ENCODE results near the gene IP6K3. TPM values are rescaled to one million over a fixed set of nuclear protein-coding genes. Genes with fewer than 3 reads are reported as not detected.

The IP6K3 gene
- total RNA-seq, 1 experiment from 2014 or later: not detected

DNA sequence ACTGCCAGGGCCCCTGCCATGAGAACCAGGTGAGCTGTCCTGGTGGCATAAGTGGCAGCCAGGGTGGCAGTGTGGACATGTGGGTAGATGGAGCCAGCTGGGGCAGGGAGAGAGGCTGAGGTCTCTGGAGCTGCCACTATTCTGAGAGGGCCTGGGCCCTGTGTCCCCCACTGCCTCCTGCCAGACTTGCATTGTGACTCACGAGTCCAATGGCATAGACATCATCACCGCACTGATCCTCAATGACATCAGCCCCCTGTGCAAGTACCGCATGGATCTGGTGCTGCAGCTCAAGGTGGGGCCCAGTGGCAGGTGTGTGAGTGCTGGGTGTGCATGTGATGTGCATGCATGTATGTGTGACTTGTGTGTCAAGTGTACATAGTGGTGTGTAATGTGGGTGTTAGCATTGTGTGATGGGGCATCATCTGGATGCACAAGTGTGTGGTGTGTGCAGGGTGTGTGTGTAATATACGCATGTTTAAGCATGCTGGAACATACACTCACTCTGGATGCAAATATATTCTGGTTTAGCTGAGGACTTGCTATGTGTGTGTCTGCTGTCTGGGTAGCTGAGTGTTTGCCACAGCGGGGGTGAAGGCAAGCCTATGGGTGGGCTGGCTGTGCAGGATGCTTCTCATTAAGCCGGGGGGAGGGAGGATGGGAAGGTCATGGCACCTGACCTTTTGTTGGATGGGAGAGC is 60.3 kb downstream of the IP6K3 start:
- Histone ChIP-seq H3K4me1 (ENCODE audit: insufficient read depth, low read length, poor library complexity, severe bottlenecking) (no peaks in the 10 kb centered on the region), H3K9me3 (ENCODE audit: low read depth, low read length, poor library complexity, severe bottlenecking) (no peaks in the 10 kb centered on the region), H3K4me3 (ENCODE audit: low read depth, low read length, poor library complexity, severe bottlenecking) (no peak overlapping the region), H3K27me3 (replicated peaks; ENCODE audit: insufficient read depth, low read depth, low read length, poor library complexity) (no peaks in the 10 kb centered on the region), H3K36me3 (ENCODE audit: insufficient read depth, low read length, poor library complexity, severe bottlenecking) (peaks cover 28% of the 10 kb centered on the region), H3K27ac (ENCODE audit: low read depth, low read length, poor library complexity, severe bottlenecking) (no peak overlapping the region)
- no peak for DNase-seq (ENCODE audit: low spot score)
- BruUV-seq (replicated peaks): no TSS peak
- ChIA-PET CTCF (no interaction called here), POLR2A (ENCODE audit: low non-redundant PET) (no interaction called here)
- TF ChIP-seq EZH2 (IDR thresholded peaks at IDR 0.05; ENCODE audit: borderline replicate concordance, low read depth, low read length, poor library complexity, severe bottlenecking): no peak
- intact Hi-C loops (cut with micrococcal nuclease; ENCODE audit: unreplicated experiment): no loop called here

- H3K4me1 ChIP-seq (ENCODE audit: insufficient read depth, low read length, poor library complexity, severe bottlenecking): no peaks in the 10 kb centered on the region
- CTCF ChIA-PET: no interaction called here
- no peaks in the 10 kb centered on the region for H3K27me3 ChIP-seq (replicated peaks; ENCODE audit: insufficient read depth, low read depth, low read length, poor library complexity)
- POLR2A ChIA-PET (ENCODE audit: low non-redundant PET): no interaction called here
- TF ChIP-seq CTCF (conservative IDR thresholded peaks at IDR 0.05; ENCODE audit: low read depth, low read length) (no peak), EZH2 (IDR thresholded peaks at IDR 0.05; ENCODE audit: borderline replicate concordance, low read depth, low read length, poor library complexity, severe bottlenecking) (no peak)
- H3K9me3 ChIP-seq (ENCODE audit: low read depth, low read length, poor library complexity, severe bottlenecking): no peaks in the 10 kb centered on the region
- H3K36me3 ChIP-seq (ENCODE audit: insufficient read depth, low read length, poor library complexity, severe bottlenecking): peaks cover 21% of the 10 kb centered on the region
- H3K4me3 ChIP-seq (ENCODE audit: low read depth, low read length, poor library complexity, severe bottlenecking): no peak overlapping the region
- no peak for DNase-seq (ENCODE audit: low spot score)
- no TSS peak for BruUV-seq (replicated peaks)
- no peak overlapping the region for H3K27ac ChIP-seq (ENCODE audit: low read depth, low read length, poor library complexity, severe bottlenecking)
- intact Hi-C loops (cut with micrococcal nuclease; ENCODE audit: unreplicated experiment): no loop called here
Observed at GRCh38 chr6:33685411-33686224, 61.1 kb downstream of the IP6K3 start.

DNA sequence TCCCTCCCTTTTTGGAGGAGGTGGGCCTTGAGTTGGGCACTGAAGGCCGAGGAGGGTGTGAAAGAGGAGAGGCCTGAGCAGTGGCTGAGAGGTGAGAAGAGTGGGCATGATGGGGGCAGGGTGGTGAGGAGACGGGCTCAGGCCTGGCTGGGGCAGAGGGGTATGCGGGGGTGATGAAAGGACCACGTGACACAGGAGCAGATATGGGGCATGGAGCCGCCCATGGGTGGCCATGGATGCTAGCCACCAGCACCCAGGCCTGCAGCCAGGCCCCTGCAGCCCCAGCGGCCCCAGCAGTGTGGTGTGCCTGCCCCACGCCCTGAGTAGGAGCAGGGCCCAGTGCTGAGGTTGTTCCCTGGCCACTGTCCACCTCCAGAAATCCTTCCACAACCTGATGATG is 61.7 kb downstream of the IP6K3 start:
- Histone ChIP-seq H3K9me3 (ENCODE audit: low read depth, low read length, poor library complexity, severe bottlenecking) (no peaks in the 10 kb centered on the region), H3K36me3 (ENCODE audit: insufficient read depth, low read length, poor library complexity, severe bottlenecking) (peaks cover 21% of the 10 kb centered on the region), H3K4me3 (ENCODE audit: low read depth, low read length, poor library complexity, severe bottlenecking) (no peak overlapping the region), H3K27ac (ENCODE audit: low read depth, low read length, poor library complexity, severe bottlenecking) (no peak overlapping the region), H3K27me3 (replicated peaks; ENCODE audit: insufficient read depth, low read depth, low read length, poor library complexity) (no peaks in the 10 kb centered on the region), H3K4me1 (ENCODE audit: insufficient read depth, low read length, poor library complexity, severe bottlenecking) (no peaks in the 10 kb centered on the region)
- intact Hi-C loops (cut with micrococcal nuclease; ENCODE audit: unreplicated experiment): no loop called here
- no TSS peak for BruUV-seq (replicated peaks)
- DNase-seq (ENCODE audit: low spot score): no peak
- CTCF ChIA-PET: no interaction called here
- POLR2A ChIA-PET (ENCODE audit: low non-redundant PET): no interaction called here
- TF ChIP-seq CTCF (conservative IDR thresholded peaks at IDR 0.05; ENCODE audit: low read depth, low read length) (no peak), EZH2 (IDR thresholded peaks at IDR 0.05; ENCODE audit: borderline replicate concordance, low read depth, low read length, poor library complexity, severe bottlenecking) (no peak)
